Vagina (tissue), 2 donors: ENCODE data around the gene ZNF324.

Experiments used
- CTCF ChIP-seq, 3 experiments: fragments of 450-650 bp in 2 of 3; fragments of 200-600 bp in 1 of 3; sonication (generic) in 1 of 3; IDR thresholded peaks; one replicate each; pipeline ENCODE4 v1.5.1; 2017 to 2019; ENCODE audit warnings: antibody characterized with exemption in 3 of 3, mild to moderate bottlenecking in 2 of 3, moderate library complexity in 2 of 3
- POLR2A ChIP-seq, 2 donors: fragments of 450-650 bp; IDR thresholded peaks; one replicate each; pipeline ENCODE4 v1.6.1; 2017; ENCODE audit warnings: antibody characterized with exemption in 2 of 2, mild to moderate bottlenecking in 2 of 2, moderate library complexity in 2 of 2

- TF ChIP-seq POLR2A (IDR thresholded peaks at IDR 0.05) (no peak), CTCF (IDR thresholded peaks at IDR 0.05) (no peak)
Measured at GRCh38 chr19:58476498-58477015, 9.7 kb downstream of the ZNF324 start.
